GM21786 (cell line): ENCODE data around the gene KCNAB3.

ENCODE experiments used
- ATAC-seq: cut with Tn5 transposase; IDR thresholded peaks from one replicate; pipeline ENCODE4 v1.9.1; 2021; ENCODE audit not compliant: unreplicated experiment

Gene KCNAB3

DNA sequence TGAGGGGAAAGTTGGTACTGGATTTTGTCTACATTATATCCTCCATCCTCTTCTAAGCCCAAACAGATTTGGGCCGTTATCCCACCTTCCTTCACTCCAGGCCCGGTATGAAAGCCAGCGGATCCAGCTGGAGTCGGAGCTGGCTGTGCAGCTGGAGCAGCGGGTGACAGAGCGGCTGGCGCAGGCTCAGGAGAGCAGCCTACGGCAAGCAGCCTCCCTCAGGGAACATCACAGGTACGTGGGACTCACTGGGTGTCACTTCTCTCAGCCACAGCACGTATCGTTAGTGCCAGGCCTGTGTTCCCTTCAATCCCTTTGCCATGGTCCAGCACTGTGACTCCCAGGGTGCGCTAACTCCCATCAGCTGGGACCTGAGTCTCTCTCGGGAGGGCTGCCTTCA is 13.6 kb upstream of the KCNAB3 start:
- no peak for ATAC-seq

DNA sequence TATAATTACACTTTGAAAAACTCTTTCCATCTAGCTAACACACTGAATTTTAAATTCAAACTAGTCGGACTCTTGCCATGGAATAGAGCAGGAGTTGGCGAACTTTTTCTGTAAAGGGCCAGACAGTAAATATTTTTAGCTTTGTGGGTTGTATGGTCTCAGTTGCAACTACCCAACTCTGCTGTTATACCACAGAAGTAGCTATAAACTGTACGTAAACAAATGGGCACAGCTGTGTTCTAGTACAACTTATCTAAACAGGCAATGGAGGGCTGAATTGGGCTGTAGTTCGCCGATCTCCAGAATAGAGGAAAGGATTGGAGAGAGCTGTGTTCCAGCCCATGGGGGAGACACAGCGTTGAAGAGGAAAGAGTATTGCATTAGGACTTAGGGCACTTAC is 11.1 kb upstream of the KCNAB3 start:
- ATAC-seq, result no peak

DNA sequence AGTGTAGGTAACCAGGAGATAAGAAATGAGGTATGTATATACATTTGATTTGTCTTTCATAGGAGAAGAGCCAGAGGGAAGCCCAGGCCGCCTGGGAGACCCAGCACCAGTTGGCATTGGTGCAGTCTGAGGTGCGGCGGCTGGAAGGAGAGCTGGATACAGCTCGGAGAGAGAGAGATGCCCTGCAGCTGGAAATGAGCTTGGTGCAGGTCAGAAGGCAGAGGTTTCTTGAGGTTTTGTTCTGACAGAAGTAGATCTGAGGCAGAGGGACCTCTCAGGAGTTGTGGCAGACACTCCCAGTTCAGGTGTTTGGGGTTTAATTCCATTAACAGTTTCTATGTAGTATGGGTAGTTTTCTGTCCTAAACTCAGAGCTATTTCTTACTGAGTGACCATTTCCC is 10.4 kb upstream of the KCNAB3 start:
- no peak for ATAC-seq

GRCh38 chr17:7935859-7936258 is 6.2 kb upstream of the KCNAB3 start:
- no peak for ATAC-seq

DNA sequence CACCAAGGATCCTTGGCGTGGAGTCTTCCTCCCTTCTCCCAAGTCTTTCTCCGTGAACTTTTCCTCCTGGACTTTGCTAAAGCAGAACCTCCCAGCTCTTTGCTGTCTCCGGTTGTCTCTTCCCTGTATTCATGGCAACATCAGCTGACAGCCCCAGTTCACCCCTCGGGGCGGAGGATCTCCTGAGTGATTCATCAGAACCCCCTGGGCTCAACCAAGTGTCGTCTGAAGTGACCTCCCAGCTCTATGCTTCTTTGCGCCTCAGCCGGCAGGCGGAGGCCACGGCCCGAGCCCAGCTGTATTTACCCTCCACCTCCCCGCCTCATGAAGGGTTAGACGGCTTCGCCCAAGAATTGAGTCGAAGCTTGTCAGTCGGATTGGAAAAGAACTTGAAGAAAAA is 3.3 kb upstream of the KCNAB3 start:
- no peak for ATAC-seq

DNA sequence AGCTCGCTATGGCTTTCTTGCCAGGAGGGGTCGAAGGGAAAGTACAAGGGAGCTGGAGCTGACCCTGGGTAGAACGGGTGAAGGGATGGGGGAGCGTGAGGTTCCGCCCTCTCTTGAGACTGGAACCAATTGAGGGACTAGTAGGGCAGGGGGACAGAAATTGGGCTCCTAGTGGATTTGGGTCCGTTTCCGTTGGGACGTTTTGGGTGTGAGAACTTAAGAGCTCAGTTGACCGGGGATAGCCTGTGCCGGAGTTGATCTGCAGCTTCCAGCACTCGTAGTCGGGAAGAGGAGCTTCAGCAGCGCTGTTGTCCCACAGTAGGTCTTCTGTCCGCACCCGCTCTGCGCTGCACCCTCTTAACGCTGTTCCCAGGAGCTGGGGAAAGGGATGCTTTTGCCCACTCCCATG is 2.8 kb upstream of the KCNAB3 start:
- ATAC-seq, result no peak

DNA sequence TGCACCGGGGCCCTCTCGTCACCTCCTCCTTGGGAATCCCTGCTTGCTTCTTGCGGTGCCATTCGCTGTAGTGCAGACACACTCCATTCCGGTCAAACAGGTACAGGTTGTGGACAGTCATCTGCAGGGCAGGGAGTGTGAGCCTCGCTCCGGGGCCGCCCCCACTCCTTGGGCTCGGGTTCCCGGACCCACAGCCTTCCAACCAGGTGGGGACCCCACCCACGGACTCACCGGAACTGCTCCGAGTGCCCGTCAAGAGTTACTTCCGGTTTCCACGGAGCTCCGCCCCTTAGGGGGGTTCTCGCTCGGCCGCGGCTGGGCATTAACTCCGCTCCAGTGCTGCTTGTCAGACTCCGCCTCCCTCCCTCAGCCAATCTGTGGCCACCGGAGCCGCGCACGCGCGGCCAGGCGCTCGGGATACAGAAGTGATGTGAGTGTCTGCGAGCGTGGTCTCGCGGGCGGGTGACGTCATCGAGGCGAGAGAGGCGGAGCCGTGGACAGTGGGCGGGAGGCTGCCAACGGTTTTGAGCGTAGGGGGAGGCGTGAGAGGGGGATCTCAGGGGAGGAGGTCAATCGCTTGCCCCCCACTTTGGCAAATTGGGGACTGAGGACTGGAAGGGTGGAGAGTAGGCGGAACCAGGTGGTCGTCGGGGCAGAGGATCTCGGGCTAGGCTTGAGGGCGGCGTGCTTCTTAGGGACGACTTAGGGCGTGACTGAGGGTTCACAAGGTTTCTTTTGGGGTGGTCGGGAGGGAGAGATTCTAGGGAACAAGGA is 2.2 kb upstream of the KCNAB3 start, which contains the start of the genes CNTROB and TRAPPC1:
TSS of gene CNTROB (plus strand) at position 498 of the 774 bp plus-strand sequence. CDS start 874 bp downstream, outside the sequence.
TSS of gene TRAPPC1 (minus strand) at position 238 of the 774 bp plus-strand sequence. CDS start at position 121, 117 bp downstream.
- ATAC-seq, result peak; percentile 96

DNA sequence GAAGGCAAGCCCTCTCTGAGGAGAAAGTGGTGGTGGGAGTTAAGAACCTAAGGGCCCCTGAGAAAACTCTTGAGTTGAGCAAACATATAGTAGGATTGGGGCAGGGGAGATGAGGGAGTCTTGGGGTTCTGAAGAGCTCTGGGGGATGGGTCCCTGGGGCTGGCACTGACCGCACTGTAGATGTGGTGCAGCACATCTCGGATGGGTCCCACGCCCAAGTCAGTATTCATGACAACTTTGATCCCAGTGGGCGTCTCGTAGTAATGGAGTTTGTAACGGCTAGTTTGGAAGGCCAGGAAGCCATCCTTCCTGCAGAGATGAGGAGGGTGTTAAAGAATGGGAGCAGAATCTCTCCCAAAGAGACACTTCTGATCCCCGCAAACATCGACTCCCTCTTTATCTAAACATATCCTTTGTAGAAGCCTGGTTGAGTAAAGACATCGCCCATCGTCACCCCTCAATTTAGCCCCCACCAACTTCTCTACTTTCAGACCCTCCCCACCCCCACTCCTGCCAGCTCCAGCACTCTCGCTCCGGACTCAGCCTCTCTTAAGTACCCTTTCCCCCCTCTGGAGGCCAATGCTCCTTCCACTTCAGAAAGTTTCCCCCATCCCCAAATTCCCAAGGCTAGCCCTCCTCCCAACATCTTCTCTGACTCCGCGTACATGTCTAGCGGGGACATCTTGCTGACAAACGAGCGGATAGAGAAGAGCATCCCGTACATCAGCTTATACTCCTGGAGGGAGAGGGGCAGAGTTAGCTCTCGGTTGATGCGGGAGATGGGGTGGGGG is 1.4 kb upstream of the KCNAB3 start:
- no peak for ATAC-seq

DNA sequence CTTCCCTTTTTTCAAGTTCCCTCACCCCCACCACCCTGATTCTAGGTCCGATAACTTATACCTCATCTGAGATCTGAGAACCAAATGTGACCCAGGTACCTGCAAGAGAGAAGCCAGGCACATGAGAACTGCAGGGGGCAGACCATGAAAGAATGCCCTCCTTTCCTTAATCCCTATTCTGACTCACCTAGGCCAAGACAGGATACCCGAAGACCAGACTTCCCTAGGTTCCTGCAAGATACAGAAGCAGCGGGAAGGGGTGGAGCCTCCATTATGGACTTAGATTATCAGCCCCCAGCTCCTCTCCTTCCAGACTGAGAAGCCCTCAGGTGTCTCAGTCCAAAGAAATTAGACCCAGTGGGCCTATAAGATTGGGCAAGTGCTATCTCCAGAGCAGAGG is 2.1 kb downstream of the KCNAB3 start:
- ATAC-seq, result no peak

DNA sequence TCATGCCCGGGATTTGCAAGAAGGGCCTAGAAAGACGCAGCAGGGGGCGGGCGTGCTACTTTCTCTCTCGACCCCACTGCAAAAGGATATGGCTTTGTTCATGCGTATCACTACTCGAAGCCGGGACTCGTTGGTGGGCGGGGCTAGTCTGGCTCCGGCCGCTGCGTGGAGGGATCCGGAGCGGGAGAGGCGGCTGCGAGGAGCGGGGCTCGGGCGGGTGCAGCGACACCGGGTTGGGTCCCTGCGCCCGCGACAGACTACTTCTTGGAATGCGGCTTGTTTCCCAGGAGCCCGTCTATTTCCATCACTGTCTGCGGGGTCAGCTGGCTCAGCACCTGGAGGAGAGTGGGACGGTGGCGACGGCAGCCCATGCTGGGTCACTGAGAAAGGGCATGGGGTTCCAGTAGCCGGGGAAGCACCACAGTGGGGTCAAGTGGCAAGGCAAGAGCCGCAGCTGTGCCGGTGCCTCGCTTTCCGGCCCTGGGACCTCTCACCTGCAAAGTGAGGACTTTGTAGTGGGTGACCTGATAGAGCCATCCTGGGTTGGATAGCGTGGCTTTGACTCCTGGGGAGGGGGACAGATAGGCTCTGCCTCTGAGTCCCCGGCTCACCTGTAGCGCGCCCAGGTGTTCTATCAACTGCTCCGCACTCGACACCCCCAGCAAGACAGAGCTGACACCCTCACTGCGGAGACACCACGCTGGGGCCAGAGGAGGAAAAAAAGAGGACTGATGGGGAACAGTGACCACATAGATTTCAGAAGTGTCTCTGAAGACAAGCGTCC is 6.6 kb downstream of the KCNAB3 start:
- no peak for ATAC-seq

DNA sequence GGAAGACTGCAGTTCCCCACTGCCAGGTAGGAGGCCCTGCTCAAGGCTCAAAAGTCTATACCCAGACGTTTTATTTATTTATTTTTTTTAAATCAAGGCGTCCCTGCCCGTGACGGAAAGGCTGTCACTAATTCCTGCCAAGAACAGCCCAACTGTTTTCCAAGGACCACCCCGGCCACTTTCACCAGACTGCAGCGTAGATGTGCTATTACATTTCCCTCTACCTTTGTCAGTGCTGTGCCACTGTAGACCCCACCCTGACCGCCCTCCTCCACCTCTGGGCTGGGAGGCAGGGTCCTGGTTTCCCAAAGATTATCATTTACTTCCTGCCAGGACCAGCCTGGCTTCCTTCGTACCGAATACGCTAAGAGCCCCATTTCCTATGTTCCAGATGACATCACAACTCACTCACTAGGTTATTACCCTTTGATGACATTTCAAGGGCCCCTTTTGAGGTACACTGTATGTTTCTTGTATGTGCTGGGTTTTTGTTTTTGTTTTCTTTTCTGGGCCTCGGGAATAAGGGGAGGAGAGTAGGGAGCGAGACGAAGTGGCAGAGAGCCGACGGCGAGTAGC is 7.3 kb downstream of the KCNAB3 start:
- no peak for ATAC-seq

- ATAC-seq, result no peak
These were observed 12.8 kb downstream of the KCNAB3 start for GRCh38 chr17:7916808-7917207.

DNA sequence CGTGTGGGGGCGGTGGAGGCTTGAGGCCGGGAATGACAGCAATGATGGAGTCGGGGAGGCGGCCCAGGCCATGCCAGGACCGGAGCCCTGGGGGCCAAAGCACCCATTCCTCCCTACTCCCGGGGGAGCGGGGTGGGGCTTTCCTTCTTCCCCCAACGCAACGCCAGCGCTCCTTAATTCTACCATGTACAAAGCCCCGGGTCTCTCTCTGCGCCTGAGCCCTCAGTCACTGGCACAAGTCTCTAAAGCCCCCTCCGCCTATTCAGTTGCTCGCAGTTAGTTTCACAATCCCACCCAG is 13.3 kb downstream of the KCNAB3 start:
- ATAC-seq, result no peak

DNA sequence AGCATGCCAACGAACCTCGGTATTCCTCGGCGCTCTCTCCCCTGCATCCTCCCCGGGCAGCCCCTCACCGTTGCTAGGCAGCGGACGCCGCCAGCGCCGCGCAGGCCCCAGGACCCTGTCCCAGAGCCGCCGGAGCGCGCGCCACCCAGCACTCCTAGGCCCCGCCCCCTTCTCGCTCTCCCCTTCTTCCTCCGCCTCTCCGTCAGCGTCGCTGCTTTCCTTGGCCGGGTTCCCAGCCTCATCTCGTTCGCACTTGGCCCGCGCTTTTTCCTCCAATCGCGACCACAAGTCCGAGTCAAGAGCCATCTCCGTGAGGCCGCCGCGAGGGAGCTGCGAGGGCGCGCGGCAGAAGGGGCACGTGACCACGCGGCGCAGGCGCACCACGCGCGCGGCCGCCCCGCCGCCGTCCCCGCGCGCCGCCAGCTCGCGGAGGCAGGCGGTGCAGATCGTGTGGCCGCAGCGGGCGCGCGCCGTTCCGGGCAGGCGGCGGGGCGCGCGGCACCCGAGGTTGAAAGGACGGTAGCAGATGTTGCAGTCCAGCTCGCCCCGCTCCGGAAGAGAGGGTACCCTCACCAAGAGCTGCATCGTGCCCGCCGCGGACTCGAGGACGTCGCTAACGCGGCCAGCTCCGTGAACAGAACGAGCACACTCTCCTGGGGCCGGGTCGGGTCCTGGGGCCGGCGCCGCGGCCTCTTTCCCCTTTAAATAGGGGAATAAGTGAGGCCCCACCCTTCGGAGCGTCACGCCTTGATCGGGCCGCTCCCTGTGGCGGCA is 13.9 kb downstream of the KCNAB3 start, which contains the start of gene RNF227:
TSS of gene RNF227 (minus strand) at position 679 of the 774 bp plus-strand sequence. CDS start at position 585, 94 bp downstream.
- ATAC-seq, result peak; percentile 49

- ATAC-seq, result no peak
These were observed 14.5 kb downstream of the KCNAB3 start for GRCh38 chr17:7915179-7915610.

- ATAC-seq, result no peak
These were observed 16.6 kb downstream of the KCNAB3 start for GRCh38 chr17:7912927-7913524.

DNA sequence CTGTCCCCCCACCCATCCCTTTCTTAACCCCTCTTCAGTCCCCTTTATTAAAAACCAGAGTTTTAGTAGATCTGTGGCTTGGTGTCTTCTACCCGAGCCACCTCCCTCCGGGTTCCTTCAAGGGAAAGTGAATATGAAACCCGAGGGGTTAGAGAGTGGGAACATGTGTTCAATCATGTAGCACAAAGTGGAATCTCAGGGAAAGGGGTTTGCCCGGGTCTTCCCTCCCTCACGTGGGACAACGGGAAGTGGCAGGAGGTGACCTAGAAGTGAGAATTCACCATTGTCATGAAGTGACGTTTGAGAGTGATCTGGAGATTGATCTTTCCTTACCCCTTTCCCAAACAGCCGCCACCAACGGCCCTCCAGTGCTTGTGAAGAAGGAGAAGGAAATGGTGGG is 18.5 kb downstream of the KCNAB3 start:
- ATAC-seq, result no peak

GRCh38 chr17:7910711-7911110 is 18.9 kb downstream of the KCNAB3 start:
- ATAC-seq, result no peak

- no peak for ATAC-seq
These were observed 19.4 kb downstream of the KCNAB3 start for GRCh38 chr17:7910281-7910680.

GRCh38 chr17:7909089-7909488 is 20.6 kb downstream of the KCNAB3 start:
- no peak for ATAC-seq
